PC-3 (cell line): Measurements from ENCODE around the gene LBX2.
"Not testable (repeated sequence)": the region's sequence is repeated elsewhere in the genome, so short reads cannot be mapped to it uniquely, and the experiment has no call there.

Source experiments
- CTCF ChIP-seq: fragments of 300-600 bp; sonication (generic); conservative IDR thresholded peaks from 2 replicates; pipeline ENCODE4 v1.5.1; 2017; ENCODE audit warnings: antibody characterized with exemption, low read depth, mild to moderate bottlenecking, low read length
- EZH2 ChIP-seq: fragments of 300-600 bp; sonication (generic); IDR thresholded peaks from one replicate; pipeline ENCODE4 v1.6.1; 2017; ENCODE audit warnings: antibody characterized with exemption, mild to moderate bottlenecking, low read length; ENCODE audit not compliant: unreplicated experiment
- EZH2phosphoT487 ChIP-seq: fragments of 300-600 bp; sonication (generic); IDR thresholded peaks from 2 replicates; pipeline ENCODE4 v1.6.1; 2018; ENCODE audit warnings: mild to moderate bottlenecking, antibody characterized with exemption, low read length, borderline replicate concordance

GRCh38 chr2:74483675-74484164, 15.7 kb downstream of the LBX2 start:
- not testable (repeated sequence) for TF ChIP-seq EZH2, CTCF, EZH2phosphoT487
